Stimulated activated CD4-positive, alpha-beta T cell treated with anti-CD3 and anti-CD28 coated beads, Interleukin-15, amount 100 ng/mL, for 48 hours (primary cell): Measurements from ENCODE around the gene CDK18.

Experiments used
- DNase-seq, 2 donors: peaks; one replicate each; pipeline ENCODE4 v3.0.0-alpha.2; 2020; ENCODE audit warnings: low read depth in 2 of 2

The CDK18 gene

DNA sequence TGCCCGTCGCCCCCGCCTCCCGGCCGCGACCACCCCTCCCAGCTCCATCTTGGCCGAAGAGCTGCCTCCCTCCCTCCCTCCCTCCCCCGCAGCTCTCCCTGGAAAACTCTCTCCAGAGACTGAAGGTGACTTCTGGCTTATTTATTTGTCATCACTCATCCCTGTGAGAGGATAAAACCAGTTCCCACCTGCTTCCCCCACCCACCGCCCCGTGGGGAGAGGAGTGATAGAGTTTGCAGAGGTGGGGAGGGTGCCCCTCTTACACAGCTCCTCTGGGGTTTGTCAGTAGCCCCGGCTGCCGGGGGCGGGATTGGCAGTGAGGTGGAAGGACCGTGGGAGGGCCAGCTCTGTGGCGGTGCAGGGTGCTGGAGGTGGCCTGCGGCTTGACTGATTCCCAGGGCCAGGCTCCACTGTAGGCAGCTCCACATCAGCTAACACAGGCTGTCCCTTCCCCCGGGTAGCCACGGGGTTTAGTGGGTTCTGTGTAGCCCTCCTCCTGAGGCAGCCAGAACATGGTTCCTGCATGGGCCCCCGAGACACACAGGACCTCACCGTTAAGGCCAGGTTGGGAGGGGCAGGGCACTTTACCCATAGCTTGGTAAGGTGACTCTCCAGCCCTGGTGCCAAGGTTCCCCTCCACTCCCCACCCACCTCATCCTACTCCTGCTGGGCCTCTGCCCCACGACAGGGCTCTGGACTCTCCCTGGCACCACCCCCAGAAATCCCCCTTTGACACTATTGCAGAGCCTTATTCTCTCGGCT lies 65.1 kb downstream of the CDK18 start:
- no peak for DNase-seq

DNA sequence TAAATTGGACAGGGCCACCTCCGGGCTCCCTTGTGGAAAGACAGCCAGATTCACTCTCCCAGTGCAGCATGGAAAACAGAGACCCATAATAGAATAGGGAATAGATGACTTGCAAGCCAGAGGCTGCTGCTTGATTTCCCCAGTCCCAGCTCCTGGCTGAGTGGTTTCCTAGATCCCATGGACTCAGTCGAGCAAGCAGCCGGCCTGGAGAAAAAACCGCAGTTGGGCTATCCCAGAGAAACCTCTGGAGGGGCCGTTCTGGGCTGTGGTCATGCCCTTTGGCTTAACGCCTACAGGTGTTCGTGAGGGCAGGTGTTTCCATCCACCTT lies 65.7 kb downstream of the CDK18 start:
- no peak for DNase-seq

DNA sequence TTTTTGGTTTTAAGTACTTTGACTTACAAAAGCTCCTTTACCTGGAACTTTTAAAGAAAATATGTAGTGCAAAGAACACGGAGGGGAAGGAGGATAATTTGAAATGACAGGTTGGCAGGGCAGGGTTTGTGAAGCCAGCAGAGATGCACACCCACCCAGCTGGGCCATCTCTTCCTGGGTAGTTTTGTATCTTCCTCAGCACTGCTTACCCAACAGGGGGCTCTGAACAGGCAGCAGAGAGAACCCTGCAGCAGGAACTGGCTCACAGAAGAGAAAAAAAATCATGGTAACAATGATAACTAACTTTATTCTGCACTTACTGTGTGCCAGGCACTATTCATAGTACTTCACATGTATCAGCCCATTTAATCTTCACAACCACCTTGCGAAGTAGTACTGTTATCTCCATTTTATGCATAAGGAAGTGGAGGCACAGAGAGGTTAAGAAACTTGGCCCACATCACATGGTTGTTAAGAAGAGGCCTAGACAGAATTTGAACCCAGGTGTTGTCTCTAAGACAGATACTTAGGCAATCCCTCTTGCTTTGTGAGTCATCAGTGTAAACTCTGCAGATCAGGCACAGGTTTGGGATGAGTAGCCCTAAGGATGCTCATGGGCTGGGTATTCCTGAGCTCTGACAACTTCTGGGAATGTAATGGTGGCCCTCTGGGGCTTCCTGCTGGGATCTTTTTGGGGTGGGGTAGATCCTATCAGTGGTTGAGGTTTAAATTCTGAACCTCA lies 66.5 kb downstream of the CDK18 start:
- no peak for DNase-seq

DNA sequence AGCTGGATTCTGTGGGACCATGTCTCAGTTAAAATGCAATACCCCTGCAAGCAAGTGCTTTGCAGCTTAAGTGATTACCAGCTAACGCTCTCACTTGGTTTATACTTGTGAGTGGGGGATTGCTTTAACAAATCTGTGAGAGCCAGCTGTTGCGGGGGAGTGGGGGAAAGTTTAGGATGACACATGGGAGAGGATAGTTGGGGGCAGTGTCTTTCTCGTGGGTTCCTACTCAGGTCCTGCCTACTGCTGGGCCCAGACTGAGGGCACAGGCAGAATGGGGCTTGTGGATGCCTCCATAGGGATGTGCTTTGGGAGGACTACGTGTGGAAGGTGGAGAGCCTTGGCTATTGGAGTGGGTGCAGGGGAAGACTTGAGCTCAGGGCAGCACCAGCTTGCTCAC lies 67.3 kb downstream of the CDK18 start:
- DNase-seq = no peak

DNA sequence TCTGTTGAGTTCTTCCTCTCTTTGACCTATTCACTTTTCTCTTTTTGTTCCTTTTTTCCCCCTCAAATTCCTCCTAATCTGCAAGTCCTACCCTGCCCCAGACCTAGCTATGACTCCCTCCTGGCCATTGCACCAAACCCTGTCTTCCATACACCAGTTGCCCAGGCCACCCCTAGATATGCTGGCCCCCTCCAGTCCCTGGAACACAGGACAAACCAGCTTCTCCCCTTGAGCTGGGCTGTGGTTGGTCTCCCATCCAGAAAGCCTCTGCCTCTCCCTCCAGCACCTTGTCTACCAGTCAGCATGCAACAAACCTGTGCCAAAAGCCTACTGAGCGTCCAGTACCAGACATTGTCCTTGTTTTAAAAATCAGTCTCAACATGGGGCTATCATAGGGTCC lies 68.0 kb downstream of the CDK18 start:
- DNase-seq = no peak

DNA sequence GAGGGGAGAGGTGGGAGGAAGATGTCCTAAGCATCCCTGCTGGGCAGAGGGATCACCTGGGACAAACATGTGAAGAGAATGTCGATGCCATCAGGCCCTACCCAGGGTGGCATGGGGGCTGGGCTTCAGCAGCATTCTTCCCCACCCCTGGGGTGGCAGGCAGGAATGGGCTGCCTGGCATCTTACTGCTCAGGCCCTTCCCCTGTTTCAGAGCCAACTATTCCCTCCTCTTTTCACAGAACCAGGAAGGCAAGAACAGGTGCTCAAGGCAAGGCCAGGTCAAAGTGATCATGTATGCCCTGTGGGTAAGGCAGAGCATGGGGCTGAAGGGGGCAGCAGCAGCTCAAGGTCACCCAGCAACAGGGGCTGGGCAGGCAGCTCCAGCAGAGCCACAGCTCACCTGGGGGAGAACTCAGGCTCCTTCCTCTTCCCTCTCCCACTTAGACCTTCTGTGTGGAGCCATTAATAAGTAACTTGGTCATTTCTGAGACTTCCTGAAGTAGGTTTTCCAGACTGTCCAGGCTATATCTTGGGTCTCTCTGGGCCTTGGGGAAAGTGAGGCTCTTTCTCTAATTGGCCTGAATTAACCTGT lies 70.9 kb downstream of the CDK18 start:
- DNase-seq = no peak

DNA sequence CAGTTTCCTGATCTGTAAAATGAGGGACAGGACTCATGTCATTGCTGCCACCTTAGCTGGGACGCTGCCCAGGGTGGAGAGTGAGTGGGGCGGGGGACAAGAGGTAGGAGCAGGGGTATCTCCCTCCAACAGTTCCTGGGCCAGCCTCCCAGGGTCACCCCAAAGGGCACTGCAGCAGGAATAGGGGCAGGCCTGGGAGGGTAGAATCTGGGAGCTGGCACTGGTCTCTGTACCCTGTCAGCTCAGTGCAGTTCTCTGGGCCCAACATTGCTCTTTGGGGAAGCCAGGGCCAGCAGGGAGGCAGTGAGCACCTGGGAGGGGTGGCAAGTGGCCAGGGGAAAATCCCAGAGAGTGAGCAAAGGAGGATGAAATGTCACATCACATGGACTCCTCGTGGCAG lies 71.5 kb downstream of the CDK18 start:
- DNase-seq = no peak

DNA sequence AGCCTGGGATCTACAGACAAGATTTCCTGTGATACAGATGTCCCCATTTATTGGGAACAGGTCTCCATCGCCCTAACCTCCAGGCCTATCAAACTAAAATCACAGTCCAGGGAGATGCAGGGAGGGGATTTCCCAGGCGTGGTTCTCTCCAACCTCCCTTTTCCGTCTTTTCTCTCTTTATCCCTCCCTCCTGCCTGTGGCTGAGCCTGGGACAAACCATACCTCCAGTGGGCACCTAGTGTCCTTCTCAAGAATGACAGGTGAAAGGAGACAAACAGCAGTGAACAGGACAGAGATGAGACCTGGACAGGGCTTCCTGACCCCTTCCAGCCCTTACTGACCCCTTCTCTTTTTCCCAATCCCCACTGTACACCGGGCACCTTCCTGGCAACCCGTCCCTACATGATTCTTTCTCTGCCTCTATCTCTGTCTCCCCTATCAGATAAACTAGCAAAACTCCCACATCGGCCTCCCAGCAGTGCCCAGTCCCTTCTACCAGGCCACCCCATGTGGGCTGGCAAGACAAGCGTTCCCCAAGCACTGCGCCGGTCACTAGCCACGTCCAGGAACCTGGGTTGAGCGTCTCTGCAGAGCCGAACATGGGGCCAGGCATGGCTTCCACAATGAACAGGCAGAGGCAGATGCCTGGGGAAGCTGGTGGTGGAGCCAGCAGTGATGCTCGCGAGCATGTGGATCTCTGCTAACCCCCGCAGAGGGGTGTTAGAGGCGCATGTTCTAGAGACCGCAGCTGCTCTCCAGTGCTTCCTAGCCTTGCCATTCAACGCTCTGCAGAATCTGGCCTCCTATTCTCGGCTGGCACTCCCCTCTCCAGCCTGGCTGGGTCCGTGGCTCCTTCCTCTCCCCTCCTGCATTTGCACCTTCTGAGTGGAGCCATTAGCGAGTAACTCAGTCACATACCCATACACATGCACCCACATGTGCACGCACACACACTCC lies 72.6 kb downstream of the CDK18 start:
- DNase-seq = no peak

DNA sequence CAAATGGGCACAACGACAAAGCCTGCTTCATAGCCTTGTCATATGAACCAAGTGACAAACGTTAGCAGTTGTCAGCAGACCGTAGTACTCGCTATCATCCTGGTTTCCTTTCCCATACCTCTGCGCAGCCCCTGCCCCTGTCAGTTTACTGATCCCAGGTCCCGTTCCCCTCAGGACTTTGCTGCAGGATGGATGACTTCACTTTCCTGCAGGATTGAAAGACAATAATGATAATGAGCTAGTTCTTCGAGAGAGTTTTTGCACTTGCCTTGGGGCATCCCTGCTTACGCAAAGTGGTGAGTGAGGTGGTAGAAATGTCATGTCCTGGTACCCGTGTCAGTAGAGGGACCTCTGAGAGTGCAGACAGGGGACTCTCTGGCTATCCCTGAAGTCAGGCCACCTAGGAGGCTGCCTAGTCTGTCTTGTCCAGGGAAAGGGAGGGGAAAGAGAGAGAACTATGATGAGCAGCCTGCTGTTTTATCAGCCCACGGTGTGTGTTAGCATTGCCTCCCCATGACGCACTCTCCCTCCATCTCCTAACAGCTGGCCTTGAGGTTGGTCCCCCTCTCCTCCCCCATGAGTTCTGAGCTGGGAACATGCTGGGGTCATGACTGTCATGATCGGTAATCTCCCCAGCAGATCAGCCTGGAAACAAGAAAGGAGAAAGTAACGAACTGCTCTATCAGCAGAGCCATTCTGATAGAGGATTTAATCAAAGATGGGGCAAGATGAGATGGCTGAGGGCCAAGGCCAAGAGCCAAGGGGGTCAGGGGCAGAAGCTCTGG lies 73.6 kb downstream of the CDK18 start:
- DNase-seq = no peak

DNA sequence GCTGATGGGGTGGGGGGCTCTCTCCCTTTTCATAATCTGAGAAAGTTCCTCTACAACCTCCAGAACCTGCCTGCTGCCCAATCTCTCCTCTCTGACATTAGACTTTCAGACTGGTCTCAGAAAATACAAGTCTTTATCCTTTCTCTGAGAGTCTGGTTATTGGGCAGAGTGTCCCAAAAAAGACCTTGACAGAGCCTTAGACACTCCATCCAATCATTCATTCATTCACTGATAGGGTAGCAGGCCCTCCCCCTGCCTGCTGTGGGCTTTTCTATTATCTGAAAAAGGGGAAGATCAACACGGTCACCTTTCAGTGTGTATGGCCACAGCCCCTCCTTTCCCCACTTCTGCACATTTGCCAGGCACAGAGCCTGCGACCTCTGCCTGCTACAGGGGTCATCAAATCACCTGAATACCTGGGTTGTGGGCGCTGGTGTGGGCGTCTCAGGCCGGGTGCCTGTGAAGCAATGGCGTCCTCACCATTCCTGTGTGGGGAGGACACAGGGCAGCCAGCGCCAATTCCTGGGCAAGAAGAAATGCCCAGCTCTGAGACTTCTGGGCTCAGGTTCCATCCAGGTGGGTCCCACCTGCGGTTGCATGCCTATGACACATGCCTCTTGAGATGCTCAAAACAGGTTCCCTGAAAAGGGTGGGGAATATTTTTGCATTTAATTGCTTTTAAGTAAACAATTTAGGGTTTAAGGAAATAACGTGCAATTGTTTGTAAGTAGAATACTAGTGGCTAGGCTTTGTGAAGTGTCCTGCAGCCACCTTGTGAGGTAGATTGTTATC lies 74.5 kb downstream of the CDK18 start:
- no peak for DNase-seq

DNA sequence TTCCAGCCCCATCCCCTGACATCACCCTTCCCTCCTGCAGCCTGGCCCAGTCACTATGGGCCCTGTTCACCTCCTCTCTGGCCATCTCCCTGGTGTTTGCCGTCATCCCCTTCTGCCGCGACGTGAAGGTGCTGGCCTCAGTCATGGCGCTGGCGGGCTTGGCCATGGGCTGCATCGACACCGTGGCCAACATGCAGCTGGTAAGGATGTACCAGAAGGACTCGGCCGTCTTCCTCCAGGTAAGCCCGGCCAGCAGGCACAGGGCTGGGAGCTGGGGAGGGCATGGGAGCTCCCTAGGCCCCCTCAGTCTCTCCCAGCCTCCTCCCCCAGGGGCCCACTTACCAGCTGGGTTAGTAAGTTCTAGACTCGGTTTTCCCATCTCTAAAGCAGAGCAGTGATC lies 75.2 kb downstream of the CDK18 start:
- no peak for DNase-seq

DNA sequence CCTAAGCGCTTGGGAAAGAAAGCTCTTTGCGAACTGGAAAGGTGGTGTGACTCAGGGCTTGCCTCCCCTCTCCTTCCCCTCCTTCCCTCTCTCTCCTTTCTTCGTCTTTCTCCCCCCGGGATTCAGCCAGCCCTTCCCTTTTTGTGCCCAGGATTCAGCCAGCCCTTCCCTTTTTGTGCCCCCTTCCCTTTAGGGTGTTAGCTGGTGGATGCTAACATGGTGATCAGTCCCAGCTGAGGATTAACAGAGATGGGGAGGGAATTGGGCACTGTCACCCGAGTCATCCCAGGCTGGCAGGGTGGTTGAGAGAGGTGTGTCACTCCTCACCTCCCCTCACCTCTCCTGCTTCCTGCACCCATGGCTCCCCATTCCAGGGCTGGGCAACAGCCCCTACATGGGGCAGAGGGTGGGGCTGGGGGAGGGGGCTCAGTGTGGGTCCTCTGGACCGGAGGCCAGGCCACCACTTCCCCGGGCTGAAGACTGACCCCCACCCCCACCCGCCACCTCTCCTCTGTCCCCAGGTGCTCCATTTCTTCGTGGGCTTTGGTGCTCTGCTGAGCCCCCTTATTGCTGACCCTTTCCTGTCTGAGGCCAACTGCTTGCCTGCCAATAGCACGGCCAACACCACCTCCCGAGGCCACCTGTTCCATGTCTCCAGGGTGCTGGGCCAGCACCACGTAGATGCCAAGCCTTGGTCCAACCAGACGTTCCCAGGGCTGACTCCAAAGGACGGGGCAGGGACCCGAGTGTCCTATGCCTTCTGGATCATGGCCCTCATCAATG lies 75.9 kb downstream of the CDK18 start:
- no peak for DNase-seq

DNA sequence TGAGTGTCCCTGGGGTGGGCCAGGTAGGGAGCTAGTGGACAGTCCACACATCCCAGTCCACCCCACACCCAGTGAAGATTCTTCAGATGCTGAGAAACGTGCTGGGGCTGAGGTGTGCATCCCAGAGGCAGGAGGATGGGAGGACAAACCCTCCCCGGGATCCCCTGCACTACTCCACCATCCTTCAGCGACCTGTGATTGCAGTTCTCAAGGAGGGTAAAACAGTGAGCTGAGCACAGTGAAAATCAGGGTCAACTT lies 76.4 kb downstream of the CDK18 start:
- DNase-seq = no peak

DNA sequence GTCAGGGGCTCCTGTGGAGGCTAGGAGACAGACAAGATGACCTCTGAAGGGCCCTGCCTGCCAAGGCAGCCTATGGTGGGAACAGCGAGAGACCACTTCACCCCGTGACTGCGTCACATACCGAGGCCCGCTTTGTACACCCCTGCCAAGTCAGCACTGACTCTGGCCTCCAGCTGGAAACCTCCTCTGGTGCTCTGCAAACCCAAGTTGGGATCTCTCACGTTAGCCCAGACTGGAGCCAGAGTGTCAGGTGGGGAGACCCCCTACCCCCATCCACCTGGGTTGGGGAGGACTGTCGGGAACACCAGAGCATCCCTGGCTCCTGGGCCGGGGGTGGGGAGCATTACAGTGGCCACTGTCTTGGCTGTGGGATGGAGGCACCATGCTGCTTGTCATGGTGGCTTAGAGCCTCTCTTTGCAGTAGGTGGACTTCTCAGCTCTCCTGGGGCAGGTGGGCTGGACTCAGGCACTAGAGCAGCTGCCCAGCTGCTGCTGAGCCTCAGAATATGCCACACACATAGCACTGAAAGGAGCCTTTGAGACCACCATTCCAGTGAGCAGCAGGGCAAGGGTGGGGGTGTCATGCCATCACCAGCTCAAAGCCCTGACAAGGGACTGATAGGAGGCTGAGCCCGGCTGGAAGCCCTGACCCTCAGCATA lies 77.0 kb downstream of the CDK18 start:
- no peak for DNase-seq

DNA sequence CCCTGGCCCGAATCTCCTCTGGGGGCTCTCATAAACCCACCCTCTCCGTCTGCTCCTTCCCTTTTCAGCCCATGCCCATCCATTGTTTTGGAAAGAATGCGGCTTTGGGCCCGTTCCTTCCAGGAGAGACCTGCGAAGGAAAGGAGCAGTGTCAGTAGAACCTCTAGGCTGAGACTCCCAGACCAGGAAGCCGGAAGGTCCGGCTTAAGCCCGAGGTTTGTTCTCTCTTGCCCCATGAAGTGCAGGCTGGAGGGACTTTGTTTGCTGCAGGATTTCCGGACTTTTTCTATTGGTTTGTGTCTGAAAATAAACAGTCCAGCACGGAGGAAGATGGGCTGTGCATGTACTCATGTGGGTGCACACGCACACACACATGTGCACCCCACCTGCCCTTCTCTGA lies 77.6 kb downstream of the CDK18 start:
- DNase-seq = no peak
